Embryonic facial prominence (tissue), 1 donor: ENCODE measurements around the gene SRXN1.
"Not testable (repeated sequence)": the region's sequence is repeated elsewhere in the genome, so short reads cannot be mapped to it uniquely, and the experiment has no call there.

Experiments used
- DNase-seq: peaks from one replicate; pipeline ENCODE4 v3.0.0-alpha.2; 2016; ENCODE audit errors: extremely low spot score

Gene SRXN1

DNA sequence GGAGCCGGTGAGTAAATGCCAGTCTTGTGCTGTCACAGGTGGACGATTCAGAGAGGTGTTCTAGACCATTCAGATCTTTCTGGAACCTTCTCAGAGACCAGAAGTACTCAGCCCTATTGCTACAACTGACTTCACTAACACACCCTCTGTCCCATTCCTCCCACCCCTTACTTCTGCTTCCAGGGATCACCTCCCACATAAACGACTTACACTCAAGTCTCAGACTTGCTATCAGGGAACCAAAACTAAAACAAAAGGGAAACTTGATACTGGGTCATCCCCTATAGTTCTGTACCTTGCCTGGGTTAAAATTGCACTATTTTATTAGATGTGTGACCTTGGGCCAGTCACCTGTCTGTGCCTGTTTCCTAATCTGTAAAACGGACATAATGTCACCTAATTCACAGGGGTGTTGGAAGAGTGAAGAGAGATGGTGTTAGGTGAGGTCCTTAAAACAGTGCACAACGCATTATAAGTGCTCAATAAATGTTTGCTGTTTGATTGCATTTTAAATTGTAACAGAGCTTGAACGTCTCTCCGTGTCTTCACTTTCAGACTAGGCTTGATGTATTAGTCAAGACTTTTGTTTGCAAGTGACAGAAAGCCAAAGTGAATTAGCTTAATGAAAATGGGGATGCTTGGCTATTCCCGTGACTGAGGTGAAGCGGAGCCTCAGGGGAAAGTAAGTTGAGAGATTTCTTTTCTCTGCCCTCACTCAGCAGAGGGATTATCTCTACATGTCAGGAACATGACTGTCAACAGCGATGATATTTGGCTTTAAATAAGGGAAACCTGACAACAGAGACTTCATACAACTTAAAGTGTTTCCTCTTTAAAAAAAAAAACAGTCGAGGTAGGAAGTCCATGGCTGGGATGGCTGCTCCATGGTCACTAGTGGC lies 3.0 kb upstream of the SRXN1 start:
- no peak for DNase-seq

DNA sequence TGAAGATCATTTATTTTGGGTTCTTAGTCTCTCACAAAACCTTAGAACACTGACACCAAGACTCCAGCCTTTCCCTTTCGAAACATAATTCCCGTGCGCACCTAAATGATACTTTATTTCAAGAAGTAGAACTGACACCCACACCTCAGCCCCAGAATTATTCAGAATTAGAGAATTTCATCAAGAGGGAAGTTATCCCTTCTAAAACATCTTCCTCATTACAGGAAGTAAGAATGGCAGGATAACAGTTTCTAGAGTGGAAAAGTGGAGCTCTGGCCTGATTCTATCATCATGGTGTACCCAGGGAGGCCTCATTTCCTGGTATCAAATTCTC lies 1.4 kb upstream of the SRXN1 start:
- DNase-seq, result no peak

DNA sequence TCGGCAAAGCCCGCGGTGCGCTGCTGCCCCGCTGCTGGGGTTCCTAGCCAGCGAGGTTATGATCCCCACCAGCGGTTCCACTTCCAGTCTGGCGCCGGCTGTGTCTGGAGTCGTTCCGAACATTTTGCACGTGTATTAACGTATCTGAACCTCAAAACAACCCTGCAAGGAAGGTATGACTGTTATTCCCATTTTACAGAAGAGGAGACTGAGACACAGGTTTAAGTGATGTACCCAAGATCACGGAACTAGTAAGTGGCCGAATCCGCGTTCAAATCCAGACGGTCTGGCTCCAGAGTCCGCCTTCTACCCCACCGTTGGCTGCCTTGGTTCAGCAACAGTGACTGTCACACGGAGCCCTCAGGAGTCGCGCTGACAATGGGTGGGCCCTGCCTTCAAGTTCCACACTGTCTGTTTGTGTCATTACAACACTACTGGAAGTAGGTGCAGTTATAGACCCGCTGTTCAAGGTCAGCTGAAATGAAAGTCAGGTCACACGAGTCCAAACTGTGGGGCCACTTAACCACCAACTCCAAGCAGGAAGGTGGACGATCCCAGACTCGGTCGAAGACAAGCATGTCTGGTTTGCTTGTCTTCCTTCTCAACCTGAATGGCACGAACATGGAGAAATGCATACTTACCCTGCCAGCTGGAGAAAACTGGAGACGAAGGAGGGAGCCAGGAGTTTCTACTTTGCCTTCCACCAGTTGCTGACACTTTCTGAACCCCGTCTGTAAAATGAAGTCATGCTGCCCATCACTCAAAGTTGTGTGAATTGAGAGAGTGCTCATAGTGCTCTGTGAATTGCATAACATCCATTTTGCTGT lies 803 bp upstream of the SRXN1 start:
- no peak for DNase-seq

DNA sequence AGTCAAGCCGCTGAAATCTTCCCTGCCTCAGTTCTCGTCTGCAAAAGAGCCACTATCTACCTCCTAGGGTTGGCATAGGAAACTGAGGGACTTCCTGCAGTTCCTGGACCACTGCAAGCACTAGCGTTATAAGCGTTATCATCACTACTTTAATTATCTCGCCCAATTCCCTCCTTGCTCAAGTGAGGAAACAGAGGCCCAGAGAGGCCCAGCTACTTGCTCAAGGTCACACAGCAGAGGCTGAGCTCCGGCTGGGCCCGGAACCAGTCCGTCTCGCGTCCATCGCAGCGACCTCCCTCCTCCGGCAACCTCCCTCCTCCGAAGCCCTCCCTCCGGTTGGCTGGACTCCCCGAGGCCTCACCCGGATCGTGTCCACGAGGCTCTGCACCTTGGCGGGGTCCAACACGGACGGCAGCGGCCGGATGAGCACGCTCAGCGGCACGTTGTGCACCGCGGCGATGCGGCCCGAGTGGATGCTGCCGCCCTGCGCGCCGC lies 338 bp downstream of the SRXN1 start:
- no peak for DNase-seq

DNA sequence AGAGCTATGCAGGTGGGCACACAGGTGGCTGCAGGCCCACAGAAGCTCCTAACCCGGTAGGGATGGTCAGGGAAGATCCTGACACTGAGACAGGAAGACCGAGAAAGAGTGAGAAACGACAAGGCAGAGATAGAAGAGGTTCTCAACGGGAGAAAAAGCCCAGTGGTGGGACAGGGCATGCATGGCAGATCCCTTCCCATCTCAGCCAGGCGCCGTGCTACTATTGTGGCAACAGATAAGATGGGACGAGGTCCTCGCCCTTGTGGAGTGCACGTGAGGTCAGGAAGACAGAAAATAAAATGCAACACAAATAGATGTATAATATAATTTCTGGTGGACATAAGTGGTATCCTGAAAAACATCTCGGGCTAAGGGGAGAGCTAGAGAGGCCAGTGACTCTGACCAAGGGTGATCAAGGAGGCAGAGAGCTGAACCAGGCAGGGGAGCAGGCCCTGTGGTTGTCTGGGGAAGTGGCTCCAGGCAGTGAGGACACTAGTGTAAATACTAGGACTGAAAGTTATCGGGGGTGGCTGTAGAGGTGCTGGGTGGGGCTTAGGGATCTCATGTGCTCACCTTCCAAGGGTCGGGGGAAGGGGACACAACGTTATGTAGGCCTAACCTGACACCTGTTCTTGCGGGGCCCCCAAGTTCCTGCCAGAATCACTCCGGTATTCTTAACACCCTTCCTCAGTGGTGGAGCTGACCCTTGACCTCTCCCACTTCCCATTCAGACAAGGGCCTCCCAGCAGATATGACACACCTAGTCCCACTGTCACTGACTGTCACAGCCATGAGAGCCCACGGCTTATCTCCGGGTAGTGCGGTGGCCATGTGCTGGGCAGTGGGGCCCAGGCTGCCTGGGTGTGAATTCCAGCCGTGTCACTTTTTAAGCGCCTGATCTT lies 1.0 kb downstream of the SRXN1 start:
- no peak for DNase-seq

DNA sequence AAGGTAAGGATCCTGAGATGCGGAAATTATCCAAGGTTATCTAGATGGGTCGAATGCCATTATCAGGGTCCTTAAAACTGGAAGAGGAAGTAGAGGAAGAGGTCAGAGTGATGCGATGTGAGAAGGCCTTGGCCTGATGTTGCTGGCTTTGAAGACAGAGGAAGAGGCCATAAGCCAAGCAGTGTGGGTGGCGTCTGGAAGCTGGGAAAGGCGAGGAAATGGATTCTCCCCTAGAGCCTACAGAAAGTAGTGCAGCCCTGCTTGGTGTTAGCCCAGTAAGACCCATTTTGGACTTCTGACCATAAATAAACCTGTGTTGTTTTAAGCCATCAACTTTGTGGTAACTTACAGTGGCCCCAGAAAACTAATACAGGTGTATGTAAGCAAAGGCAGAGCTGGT lies 2.0 kb downstream of the SRXN1 start:
- no peak for DNase-seq

DNA sequence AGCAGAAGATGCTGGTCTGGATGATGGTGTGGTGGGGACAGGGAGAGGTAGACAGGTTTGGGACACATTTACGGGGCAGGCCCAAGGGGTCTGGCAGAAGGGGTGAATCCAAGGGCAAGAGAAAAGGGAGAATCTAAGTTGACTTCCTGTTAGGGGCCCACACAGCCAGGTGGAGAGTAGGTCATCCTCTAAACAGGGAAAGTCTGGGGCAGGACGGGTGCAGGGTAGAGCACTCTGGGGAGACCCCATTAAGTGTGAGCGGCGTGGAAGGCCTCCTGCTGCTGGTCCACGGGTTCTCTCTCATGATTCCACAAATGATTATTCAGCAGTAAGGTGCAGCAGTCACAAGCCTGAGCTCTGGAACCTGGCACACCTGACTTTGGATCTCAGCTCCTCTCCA lies 2.7 kb downstream of the SRXN1 start:
- no peak for DNase-seq

DNA sequence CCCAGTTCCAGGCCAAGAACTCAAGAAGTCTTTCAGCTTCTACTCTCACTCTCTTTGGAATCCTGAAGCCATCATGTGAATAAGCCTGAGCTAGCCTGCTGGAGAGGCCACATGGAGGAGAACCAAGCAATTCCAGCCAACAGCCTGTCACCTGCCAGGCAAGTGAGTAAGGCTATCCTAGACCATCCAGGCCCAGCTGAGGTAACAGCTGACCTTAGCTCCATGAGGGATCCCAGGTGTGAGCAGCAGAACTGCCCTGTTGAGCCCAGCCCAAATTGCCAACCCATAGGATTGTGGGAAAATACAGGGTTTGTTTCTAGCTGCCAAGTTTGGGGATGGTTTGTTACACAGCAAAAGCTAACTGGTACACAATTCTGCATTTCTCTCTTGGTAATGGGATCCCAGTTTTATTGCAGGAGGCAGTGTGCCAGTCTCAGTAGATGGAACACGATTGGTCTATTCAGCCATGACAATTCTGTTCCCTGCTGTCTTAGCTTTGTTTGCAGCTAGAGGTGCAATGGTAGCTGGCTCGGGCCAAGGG lies 5.5 kb downstream of the SRXN1 start:
- DNase-seq, result no peak

DNA sequence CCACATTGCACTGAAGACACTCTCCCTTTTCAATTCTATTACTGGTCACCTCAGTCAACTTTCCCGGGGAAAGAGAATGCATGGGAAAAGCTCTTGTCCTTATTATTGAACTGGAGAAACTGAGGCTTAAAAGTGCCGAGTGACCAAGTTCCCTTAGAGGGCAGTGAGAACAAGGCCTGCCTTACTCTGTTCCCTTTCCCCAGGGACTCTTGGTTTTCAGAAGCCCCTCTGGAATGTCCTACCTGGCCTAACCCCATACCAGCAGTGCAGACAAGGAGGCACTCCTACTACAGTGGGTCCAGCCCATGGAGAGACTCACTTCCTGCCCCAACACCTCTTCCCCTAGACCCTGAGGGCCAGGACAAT lies 6.1 kb downstream of the SRXN1 start:
- no peak for DNase-seq

DNA sequence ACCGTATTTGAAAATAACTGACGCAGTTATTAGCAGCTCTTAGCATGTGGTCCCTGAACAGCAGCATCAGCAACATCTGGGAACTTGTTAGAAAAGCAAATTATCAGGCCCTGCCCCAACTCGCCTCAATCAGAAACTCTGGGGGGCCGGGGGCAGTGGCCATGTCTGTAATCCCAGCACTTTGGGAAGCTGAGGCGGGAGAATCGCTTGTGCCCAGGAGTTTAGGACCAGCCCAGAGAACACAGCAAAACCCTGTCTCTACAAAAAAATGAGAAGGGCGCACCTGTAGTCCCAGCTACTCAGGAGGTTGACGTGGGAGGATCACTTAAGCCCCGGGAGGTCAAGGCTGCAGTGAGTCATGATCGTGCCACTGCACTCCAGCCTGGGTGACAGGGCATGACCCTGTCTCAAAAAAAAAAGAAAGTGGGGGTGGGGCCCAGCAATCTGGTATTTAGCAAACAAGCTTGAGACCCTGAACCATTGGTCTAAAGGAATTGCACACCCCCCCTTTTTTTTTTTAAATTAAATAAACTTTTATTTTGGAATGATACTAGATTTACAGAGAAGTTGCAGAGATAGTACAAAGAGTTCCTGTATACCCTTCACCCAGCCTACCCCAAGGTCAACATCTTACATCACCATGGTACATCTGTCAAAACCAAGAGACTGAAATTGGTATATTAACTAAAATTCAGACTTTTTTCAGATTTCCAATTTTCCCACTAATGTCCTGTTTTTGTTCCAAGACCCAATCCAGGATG lies 6.7 kb downstream of the SRXN1 start:
- DNase-seq, result no peak

DNA sequence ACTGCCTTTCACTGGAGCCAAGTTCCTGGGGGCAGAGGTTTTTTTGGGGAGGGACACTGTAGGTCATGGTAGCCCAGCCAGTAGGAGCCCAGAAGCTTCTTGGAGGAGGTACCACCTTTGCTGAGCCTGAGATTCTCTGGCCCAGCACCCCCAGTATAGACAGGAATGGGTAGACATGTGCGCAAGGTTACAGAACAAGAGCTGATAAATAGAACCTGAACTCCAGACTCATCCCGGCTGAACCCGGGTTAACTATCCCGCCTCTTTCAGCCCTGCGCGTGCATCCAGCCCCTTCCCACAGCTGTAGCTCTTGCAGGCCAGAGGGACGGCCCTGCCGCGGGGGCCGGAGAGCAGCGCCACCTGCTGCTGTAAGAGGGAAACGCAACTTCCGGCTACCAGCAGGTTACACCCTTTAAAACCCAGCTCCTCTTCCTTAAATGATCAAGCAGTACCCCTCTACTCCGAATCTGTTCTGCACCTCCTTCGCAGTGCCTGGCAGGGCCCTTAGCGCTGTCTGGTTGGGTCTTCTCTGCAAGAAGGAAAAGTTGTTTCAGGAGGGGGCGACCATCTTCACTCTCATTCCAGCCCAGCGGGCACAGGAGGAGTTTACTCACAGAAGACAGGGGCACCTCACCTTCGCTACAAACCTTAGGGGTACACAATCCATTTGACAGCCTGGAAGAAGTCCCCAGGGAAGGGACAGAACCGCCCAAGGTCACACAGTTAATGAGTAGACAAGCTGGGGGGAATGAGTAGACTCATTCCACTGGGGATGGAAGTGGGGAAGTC lies 7.5 kb downstream of the SRXN1 start:
- no peak for DNase-seq

DNA sequence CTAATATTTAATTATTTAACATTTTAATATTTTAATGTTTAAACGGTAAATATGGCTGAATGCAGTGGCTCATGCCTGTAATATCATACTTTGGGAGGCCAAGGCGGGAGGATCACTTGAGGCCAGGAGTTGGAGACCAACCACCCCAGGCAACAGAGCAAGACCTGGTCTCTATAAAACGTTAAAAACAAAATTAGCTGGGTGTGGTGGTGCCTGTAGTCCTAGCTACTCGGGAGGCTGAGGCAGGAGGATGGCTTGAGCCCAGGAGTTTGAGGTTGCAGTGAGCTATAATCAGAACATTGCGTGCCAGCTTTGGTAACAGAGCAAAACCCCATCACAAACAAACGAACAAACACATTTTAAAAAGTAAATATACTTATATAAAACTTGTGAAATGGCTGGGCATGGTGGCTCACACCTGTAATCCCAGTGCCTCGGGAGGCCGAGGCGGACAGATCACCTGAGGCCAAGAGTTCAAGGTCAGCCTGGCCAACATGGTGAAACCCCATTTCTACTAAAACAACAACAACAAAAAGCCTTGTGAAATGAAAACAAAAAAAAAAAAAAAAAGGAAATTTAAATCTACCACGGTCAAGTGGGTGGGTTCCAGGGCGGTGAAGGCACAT lies 8.2 kb downstream of the SRXN1 start:
- no peak for DNase-seq

DNA sequence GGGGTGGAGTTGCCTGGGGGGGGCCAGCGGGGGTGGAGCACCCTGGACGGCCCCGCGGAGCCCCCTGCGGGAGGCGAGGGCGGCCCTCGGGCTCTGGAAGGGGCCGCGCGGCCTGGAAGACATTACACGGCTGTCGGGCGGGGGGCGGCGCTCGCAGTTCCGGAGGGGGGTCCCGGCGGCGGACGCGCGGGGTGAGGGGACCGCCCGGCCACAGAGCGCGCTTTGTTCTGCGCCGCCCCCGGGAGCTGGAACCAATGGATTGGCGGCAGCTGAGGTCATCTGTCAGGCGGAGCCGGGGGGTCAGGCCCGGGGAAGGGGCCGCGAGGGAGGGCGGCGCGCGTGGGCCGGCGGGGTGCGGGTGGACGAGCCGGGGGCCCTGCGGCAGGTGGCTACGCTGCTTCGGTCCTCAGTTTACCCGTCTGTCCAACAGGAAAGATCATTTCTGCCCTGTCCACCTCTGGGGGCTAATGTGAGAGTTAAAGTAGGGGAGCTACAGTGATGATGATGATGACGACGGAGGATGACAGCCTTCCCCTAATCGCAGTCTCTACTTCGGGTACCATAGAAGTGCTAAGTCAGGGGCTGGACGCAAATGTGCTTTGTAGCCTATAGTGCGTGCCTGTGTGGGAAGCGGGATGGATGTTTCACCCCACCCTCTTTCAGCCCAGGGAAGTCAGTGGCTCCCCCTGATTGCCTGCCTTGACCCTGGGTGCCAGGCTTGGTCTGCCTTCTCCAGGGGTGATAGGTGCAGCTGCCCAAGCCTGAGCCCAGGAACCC lies 10.4 kb downstream of the SRXN1 start:
- no peak for DNase-seq

DNA sequence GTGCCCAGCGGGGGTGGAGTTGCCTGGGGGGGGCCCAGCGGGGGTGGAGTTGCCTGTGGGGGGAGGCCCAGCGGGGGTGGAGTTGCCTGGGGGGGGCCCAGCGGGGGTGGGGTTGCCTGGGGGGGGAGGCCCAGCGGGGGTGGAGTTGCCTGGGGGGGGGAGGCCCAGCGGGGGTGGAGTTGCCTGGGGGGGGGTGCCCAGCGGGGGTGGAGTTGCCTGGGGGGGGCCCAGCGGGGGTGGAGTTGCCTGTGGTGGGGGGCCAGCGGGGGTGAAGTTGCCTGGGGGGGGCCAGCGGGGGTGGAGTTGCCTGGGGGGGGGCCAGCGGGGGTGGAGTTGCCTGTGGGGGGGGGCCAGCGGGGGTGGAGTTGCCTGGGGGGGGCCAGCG lies 11.0 kb downstream of the SRXN1 start:
- not testable (repeated sequence) for DNase-seq

DNA sequence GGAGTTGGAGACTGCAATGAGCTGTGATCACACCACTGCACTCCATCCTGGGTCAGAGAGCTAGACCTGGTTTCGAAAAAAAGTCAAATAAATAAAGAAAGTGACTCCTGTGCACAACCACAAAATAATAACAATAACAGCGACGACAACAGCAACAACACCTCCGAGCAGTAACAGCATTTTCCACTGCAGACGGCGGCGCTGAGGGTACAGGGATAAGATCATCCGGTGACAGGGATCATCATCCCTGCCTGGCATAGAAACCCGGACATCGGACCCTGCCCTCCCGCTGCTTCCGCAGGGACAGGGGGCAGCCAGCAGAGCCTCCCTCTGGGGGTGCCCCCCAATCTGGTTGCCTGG lies 11.5 kb downstream of the SRXN1 start:
- no peak for DNase-seq

DNA sequence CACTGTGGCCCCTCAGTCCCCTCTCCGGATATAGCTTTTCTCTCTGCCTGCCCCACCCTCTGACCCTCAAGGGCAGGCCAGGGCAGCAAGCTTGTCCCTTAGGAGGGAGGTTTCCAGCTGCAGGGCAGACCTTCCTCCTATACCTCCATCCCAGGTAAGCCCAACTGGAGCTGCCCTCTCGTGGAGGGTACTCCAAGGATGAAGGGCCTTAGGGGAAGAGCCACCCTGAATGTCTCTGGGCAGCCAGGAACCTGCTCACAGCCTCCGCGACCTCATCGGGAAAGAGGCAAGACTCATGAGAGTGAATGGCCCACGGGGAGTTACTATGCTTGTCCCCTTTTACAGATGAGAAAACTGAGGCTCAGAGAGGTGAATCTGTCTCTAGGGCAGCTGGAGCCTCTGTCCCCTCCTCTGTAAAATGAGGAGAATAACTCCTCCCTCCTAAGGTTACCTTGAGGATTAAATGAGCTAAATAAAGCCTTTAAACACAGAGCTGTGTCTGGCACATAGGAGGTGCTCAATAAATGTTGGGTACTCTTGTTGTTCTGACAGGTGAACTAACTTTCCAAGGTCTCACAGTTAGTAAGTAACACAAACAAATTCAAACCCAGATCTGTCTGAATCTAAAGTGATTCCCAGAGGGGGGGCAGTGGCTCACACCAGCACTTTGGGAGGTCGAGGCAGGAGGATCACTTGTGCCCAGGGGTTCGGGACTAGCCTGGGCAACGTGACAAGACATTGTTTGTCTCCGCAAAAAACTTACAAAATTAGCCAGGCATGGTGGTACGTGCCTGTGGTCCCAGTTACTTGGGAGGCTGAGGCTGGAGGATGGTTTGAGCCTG lies 12.1 kb downstream of the SRXN1 start:
- no peak for DNase-seq

DNA sequence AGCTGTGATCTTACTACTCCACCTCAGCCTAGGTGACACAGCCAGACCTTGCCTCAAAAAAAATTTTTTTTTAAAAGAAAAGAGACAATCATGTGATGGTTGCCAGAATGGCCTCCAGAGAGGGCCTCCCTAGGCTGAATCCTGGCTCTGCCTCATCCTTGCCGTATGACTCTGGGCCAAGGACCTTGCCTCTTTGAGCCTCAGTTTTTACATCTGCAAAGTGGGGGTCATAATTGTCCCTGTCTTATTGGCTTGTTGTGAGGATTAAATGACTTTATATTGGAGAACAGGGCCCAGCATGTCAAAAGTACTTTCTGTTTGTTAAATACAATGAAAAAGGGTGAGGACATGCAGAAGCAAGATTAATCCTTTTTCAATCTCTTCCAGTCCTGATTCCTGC lies 14.4 kb downstream of the SRXN1 start:
- no peak for DNase-seq

DNA sequence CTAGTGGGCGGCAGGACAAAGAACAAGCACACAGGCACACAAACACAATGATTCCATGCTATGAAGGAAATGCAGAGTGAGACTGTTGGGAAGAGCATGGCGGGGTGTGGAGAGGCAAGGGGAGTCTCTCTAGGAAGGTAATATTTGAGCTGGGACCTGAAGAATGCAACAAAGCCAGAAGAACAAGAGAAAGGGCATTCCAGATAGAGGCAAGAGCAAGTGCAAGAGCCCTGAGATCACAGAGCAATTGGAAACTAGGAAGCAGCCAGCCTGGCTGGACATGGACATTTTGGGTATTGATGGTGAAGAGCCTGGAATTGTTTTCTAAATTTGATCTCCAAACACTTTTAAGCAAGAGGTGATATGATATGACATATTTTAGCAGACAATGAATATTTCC lies 15.4 kb downstream of the SRXN1 start:
- DNase-seq, result no peak
